PC-9 (cell line): ENCODE measurements around the gene ZGLP1. TPM values are rescaled to one million over a fixed set of nuclear protein-coding genes. Genes with fewer than 3 reads are reported as not detected.

Experiments used
- BruUV-seq: library from RNA; stranded (reverse); fragments of 400-500 nt; replicated peaks from 2 replicates; lab custom pipeline; 2021; lab: Mats Ljungman, UMichigan
- CTCF ChIA-PET: fragments of 300-600 bp; sonication (Branson Sonifier 250); formaldehyde crosslinking; loops from one replicate; lab custom pipeline; 2022; ENCODE audit warnings: antibody characterized with exemption; lab: Charles Lee
- POLR2A ChIA-PET: fragments of 300-600 bp; sonication (Branson Sonifier 250); formaldehyde crosslinking; loops from one replicate; lab custom pipeline; 2022; ENCODE audit warnings: antibody characterized with exemption; ENCODE audit not compliant: unreplicated experiment; lab: Charles Lee
- DNase-seq, 2 experiments: peaks; one replicate each; pipeline versions ENCODE4 v3.0.0 to v3.0.0-alpha.2; 2015 to 2022; ENCODE audit warnings: mixed read lengths in 1 of 2
- H2AFZ ChIP-seq: fragments of 200-600 bp; sonication (generic); 2 replicates; pipeline ENCODE4 v1.8.1; 2017; ENCODE audit warnings: antibody characterized with exemption
- H3F3A ChIP-seq: fragments of 200-600 bp; sonication (generic); 2 replicates; pipeline ENCODE4 v1.8.1; 2017; ENCODE audit warnings: antibody characterized with exemption, mild to moderate bottlenecking, low read depth; ENCODE audit not compliant: insufficient read depth
- H3K27ac ChIP-seq: fragments of 200-600 bp; sonication (generic); 2 replicates; pipeline ENCODE4 v1.6.1; 2016; ENCODE audit warnings: mixed run types
- H3K27me3 ChIP-seq: fragments of 200-600 bp; sonication (generic); 2 replicates; pipeline ENCODE4 v1.6.1; 2016; ENCODE audit warnings: low read depth, mixed run types; ENCODE audit not compliant: insufficient read depth
- H3K36me3 ChIP-seq: fragments of 200-600 bp; sonication (generic); 2 replicates; pipeline ENCODE4 v1.6.1; 2016; ENCODE audit warnings: low read depth, mixed run types
- H3K4me1 ChIP-seq: fragments of 200-600 bp; sonication (generic); replicated peaks from 2 replicates; pipeline ENCODE4 v1.6.1; 2016; ENCODE audit warnings: mixed run types; ENCODE audit not compliant: insufficient read depth
- H3K4me2 ChIP-seq: fragments of 200-600 bp; sonication (generic); 2 replicates; pipeline ENCODE4 v1.6.1; 2017; ENCODE audit warnings: mixed run types
- H3K4me3 ChIP-seq: fragments of 200-600 bp; sonication (generic); 2 replicates; pipeline ENCODE4 v1.6.1; 2016; ENCODE audit warnings: mixed run types
- H3K79me2 ChIP-seq: fragments of 200-600 bp; sonication (generic); 2 replicates; pipeline ENCODE4 v1.6.1; 2017; ENCODE audit warnings: low read depth, mixed run types
- H3K9me2 ChIP-seq: fragments of 200-600 bp; sonication (generic); 2 replicates; pipeline ENCODE4 v1.8.1; 2017; ENCODE audit warnings: mild to moderate bottlenecking; ENCODE audit not compliant: insufficient read depth
- H3K9me3 ChIP-seq: fragments of 200-600 bp; sonication (generic); 2 replicates; pipeline ENCODE4 v1.8.1; 2016; ENCODE audit warnings: low read depth; ENCODE audit not compliant: insufficient read depth
- H4K20me1 ChIP-seq: fragments of 200-600 bp; sonication (generic); 2 replicates; pipeline ENCODE4 v1.8.1; 2017; ENCODE audit not compliant: insufficient read depth
- EZH2 ChIP-seq: fragments of 200-600 bp; sonication (generic); IDR thresholded peaks from 2 replicates; pipeline ENCODE4 v1.8.0; 2017; ENCODE audit warnings: antibody characterized with exemption, low read depth
- intact Hi-C: fragments of 100-400 bp; cut with micrococcal nuclease; formaldehyde crosslinking; loops from one replicate; pipeline ENCODE4 v1.10.0; 2022; ENCODE audit not compliant: unreplicated experiment
- total RNA-seq: library from RNA; stranded (reverse); gene quantifications from 2 replicates; pipeline ENCODE4 v1.2.3, GENCODE V29; 2021
- TF ChIP-seq, protein P1 (sequence below): fragments of 200-600 bp; sonication (generic); conservative IDR thresholded peaks from 2 replicates; pipeline ENCODE4 v1.6.1; 2017; ENCODE audit warnings: mixed run types, antibody characterized with exemption, mild to moderate bottlenecking, moderate library complexity

Gene ZGLP1
- total RNA-seq, 1 experiment from 2014 or later, result 7.5 TPM

DNA sequence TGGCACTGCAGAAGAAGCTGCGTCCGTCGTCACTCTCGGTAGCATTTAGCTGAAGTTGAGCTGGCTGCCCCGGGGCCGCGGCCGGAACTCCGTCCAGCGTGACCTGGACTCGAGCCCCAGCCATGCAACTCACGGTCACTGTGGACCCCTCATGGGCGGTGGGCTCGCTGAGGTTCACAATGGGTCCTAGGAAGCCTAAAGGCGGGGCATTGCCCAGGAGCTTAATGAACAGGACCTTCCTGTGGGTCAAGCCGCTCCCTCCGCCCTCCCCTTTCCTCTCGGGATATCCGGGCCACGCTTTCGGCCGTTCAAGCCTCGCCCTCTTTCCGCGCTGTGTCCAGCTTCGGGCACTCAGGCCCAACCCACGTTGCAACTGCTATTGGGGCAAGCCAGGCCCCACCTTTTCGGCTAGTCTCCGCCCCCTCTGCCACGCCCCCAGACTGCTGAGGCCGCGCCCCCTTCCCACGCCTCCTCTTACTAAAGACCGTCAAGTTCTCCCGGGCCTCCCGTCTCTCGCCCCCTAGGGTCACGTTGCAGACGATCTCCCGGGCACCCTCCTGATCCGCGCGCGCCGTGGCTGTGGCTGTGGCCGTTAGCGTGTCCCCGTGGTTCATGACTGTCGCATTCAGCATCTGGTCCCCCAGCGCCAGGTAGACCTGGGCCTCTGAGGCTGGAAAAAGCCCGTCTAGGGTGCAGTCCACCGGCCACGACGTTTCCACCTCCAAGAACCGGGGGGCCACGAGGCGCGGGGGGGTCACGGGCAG, 25.2 kb upstream of the ZGLP1 start:
- BruUV-seq, result no TSS peak
- Histone ChIP-seq H3K79me2 (peaks cover 29% of the 10 kb centered on the region), H3K4me3 (peak overlapping the region; percentile 78), H3K4me2 (peak overlapping the region; percentile 99), H3K27me3 (no peaks in the 10 kb centered on the region), H3K9me2 (no peaks in the 10 kb centered on the region), H2AFZ (peak overlapping the region; percentile 95), H3F3A (peaks cover 8% of the 10 kb centered on the region; the same call in 1 of the 2 replicates), H3K27ac (no peak overlapping the region), H4K20me1 (peaks cover 9% of the 10 kb centered on the region), H3K9me3 (no peaks in the 10 kb centered on the region), H3K4me1 (peaks cover 10% of the 10 kb centered on the region), H3K36me3 (0 out of 2 replicates have a peak, but pooled peaks cover 8% of the 10 kb centered on the region)
- POLR2A ChIA-PET, result interaction anchor here (0.5 to 1.2 kb wide), 9 partner anchors 12 to 192 kb away, joined by 3 to 9 read pairs (median 6); partner anchors contain the start of genes ICAM1 and ICAM5
- peak; percentile 94 to 98 for DNase-seq
- TF ChIP-seq, protein P1, sequence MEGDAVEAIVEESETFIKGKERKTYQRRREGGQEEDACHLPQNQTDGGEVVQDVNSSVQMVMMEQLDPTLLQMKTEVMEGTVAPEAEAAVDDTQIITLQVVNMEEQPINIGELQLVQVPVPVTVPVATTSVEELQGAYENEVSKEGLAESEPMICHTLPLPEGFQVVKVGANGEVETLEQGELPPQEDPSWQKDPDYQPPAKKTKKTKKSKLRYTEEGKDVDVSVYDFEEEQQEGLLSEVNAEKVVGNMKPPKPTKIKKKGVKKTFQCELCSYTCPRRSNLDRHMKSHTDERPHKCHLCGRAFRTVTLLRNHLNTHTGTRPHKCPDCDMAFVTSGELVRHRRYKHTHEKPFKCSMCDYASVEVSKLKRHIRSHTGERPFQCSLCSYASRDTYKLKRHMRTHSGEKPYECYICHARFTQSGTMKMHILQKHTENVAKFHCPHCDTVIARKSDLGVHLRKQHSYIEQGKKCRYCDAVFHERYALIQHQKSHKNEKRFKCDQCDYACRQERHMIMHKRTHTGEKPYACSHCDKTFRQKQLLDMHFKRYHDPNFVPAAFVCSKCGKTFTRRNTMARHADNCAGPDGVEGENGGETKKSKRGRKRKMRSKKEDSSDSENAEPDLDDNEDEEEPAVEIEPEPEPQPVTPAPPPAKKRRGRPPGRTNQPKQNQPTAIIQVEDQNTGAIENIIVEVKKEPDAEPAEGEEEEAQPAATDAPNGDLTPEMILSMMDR, result no peak; the same call in 1 of the 2 replicates
- intact Hi-C loops, result loop anchor here (5.0 kb wide), 1 partner anchor 48 kb away; the partner anchor contains the start of gene TYK2
- CTCF ChIA-PET, result interaction anchor here (0.6 to 0.8 kb wide), 3 partner anchors 52 to 79 kb away, joined by 3 to 6 read pairs (median 4); no protein-coding TSS in a partner anchor

DNA sequence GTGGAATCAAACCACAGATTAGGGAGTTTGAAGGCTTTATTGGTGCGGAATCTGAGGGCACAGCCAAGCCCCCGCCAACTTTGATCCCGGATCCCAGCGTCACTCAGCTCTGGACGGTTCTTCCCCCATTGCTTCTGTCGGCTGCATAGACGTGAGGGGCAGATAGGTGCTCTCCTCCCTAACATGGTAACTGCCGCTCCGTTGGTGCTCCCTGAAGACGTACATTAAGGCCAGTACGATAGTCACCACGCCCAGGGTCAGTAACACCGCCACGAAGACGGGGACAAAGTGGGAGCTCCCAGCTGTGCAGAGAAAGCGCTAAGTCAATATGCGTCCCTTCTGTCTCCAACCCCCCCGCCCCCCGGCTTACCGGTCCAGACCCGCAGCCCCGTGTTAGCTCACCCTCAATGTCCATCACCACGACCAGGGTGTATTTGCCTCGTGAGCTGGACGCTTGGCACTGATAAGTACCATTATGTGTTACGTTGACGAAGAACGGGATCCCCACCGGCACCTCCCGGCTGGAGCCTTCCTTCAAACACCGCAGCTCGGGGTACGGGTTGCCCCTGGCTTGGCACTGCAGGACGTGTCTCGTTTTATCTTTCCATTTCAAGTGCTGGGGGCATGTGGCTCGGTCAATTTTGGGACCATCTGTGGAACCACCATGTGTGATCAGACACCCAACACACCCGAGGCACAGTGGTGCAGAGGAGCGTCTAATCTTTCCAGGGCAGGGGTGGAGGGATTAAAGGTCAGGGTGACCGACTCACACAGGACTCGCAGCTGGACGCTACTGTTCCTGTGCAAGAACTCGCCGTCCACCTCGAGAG, 24.4 kb upstream of the ZGLP1 start:
- ChIA-PET CTCF (interaction anchor here (0.6 to 0.8 kb wide), 4 partner anchors 55 to 1041 kb away, joined by 3 to 6 read pairs (median 4); no protein-coding TSS in a partner anchor), POLR2A (interaction anchor here (0.5 to 1.2 kb wide), 17 partner anchors 15 to 930 kb away, joined by 3 to 39 read pairs (median 6); partner anchors contain the start of genes ICAM1, ICAM4 and ICAM5)
- DNase-seq, result peak in 1 of 2 experiments; percentile 39
- Histone ChIP-seq H3K27me3 (no peaks in the 10 kb centered on the region), H3K9me3 (no peaks in the 10 kb centered on the region), H3K4me3 (peak overlapping the region; percentile 78), H3F3A (peaks cover 8% of the 10 kb centered on the region; the same call in 1 of the 2 replicates), H3K9me2 (no peaks in the 10 kb centered on the region), H3K79me2 (peaks cover 29% of the 10 kb centered on the region), H3K4me2 (peak overlapping the region; percentile 99), H4K20me1 (peaks cover 9% of the 10 kb centered on the region), H2AFZ (peak overlapping the region; percentile 95), H3K27ac (no peak overlapping the region), H3K4me1 (peaks cover 10% of the 10 kb centered on the region), H3K36me3 (0 out of 2 replicates have a peak, but pooled peaks cover 15% of the 10 kb centered on the region)
- intact Hi-C loops, result loop anchor here (1.0 to 5.0 kb wide), 2 partner anchors 48 to 65 kb away; partner anchors contain the start of gene TYK2
- BruUV-seq, result TSS peak; percentile 80
- TF ChIP-seq EZH2, result no peak
- TF ChIP-seq, protein P1, result no peak
